ENCODE measurements around the gene OR6Y1. TPM values are rescaled to one million over a fixed set of nuclear protein-coding genes. Genes with fewer than 3 reads are reported as not detected.

Gene OR6Y1
- polyA plus RNA-seq, 1 of the 3 experiments (the other 2 are of a cell fraction) = not detected

- no peak overlapping the region for H2AFZ ChIP-seq (ENCODE audit: low read depth)
- no peaks in the 10 kb centered on the region for H3K36me3 ChIP-seq (replicated peaks in 1 of 2; ENCODE audit: control insufficient read depth in 1 of 2, insufficient read depth in 2 of 2, low read length in 1 of 2)
- TF ChIP-seq EZH2phosphoT487 (IDR thresholded peaks at IDR 0.05; ENCODE audit: borderline replicate concordance, low read depth) = no peak
- TF ChIP-seq MEF2A (IDR thresholded peaks at IDR 0.05; ENCODE audit: borderline replicate concordance, low read depth) = no peak
- no peak for TF ChIP-seq GABPA (IDR thresholded peaks at IDR 0.05; ENCODE audit: low read depth)
- TF ChIP-seq MAX (IDR thresholded peaks at IDR 0.05; ENCODE audit: low read depth) = no peak
- no peak for TF ChIP-seq YY1 (IDR thresholded peaks at IDR 0.05; ENCODE audit: low read depth)
- no peak for TF ChIP-seq NRF1 (IDR thresholded peaks at IDR 0.05; ENCODE audit: low read depth, low read length)
- TF ChIP-seq USF1 (IDR thresholded peaks at IDR 0.05; ENCODE audit: borderline replicate concordance, low read depth) = no peak
- no peak for TF ChIP-seq ELF1 (IDR thresholded peaks at IDR 0.05)
- TF ChIP-seq FOXM1 (IDR thresholded peaks at IDR 0.05; ENCODE audit: low read depth) = no peak
- no peak for TF ChIP-seq TCF12 (IDR thresholded peaks at IDR 0.05)
- no peak for TF ChIP-seq USF2 (IDR thresholded peaks at IDR 0.05; ENCODE audit: borderline replicate concordance, low read depth, low read length)
- TF ChIP-seq ZBTB33 (IDR thresholded peaks at IDR 0.05; ENCODE audit: borderline replicate concordance, low read depth) = no peak
- ChIA-PET CTCF (no interaction called here), POLR2A (no interaction called here)
- no peaks in the 10 kb centered on the region for H4K20me1 ChIP-seq (ENCODE audit: insufficient read depth)
- no peaks in the 10 kb centered on the region for H3K79me2 ChIP-seq (ENCODE audit: insufficient read depth)
- H3K27me3 ChIP-seq (ENCODE audit: insufficient read depth) = no peaks in the 10 kb centered on the region
- 3% methylated on average over 2 of the region's 2 CpGs for WGBS (ENCODE audit: low lambda C conversion rate)
- no peaks in the 10 kb centered on the region for H3K9me3 ChIP-seq
- no peak overlapping the region for H3K4me3 ChIP-seq (ENCODE audit: low read depth in 2 of 2, low read length in 1 of 2)
- no peaks in the 10 kb centered on the region for H3K4me1 ChIP-seq (ENCODE audit: control insufficient read depth in 1 of 2, insufficient read depth in 2 of 2, low read depth in 1 of 2, low read length in 1 of 2)
- H3K9me2 ChIP-seq = no peaks in the 10 kb centered on the region
- H3K4me2 ChIP-seq = no peak overlapping the region
- H3F3A ChIP-seq (replicated peaks; ENCODE audit: insufficient read depth) = no peaks in the 10 kb centered on the region
- no peak overlapping the region for H3K9ac ChIP-seq
- no peak overlapping the region for H3K27ac ChIP-seq (ENCODE audit: low read depth in 2 of 2, low read length in 1 of 2)
- DNase-seq = no peak
Observed at GRCh38 chr1:158547533-158547932, 6.7 kb downstream of the OR6Y1 start.

GRCh38 chr1:158537609-158538008 is 16.6 kb downstream of the OR6Y1 start:
- DNase-seq = no peak
- H3K4me2 ChIP-seq = peak overlapping the region; percentile 47; the same call in 1 of the 2 replicates
- H3K9me3 ChIP-seq = no peaks in the 10 kb centered on the region
- peak overlapping the region; percentile 1 to 22; a peak in 1 of 4 replicates for H3K4me3 ChIP-seq (ENCODE audit: low read depth in 2 of 2, low read length in 1 of 2)
- WGBS (ENCODE audit: low lambda C conversion rate) = 15% methylated on average over 2 of the region's 2 CpGs
- ChIA-PET CTCF (no interaction called here), POLR2A (no interaction called here)
- no peaks in the 10 kb centered on the region; the same call in 1 of the 2 replicates for H3K27me3 ChIP-seq (ENCODE audit: insufficient read depth)
- peak overlapping the region; percentile 33; the same call in 1 of the 2 replicates for H2AFZ ChIP-seq (ENCODE audit: low read depth)
- H3K27ac ChIP-seq (ENCODE audit: low read depth in 2 of 2, low read length in 1 of 2) = no peak overlapping the region
- H4K20me1 ChIP-seq (ENCODE audit: insufficient read depth) = no peaks in the 10 kb centered on the region
- no peaks in the 10 kb centered on the region for H3K4me1 ChIP-seq (ENCODE audit: control insufficient read depth in 1 of 2, insufficient read depth in 2 of 2, low read depth in 1 of 2, low read length in 1 of 2)
- no peak overlapping the region for H3K9ac ChIP-seq
- H3K36me3 ChIP-seq (replicated peaks in 1 of 2; ENCODE audit: control insufficient read depth in 1 of 2, insufficient read depth in 2 of 2, low read length in 1 of 2) = no peaks in the 10 kb centered on the region
- no peak for TF ChIP-seq EZH2phosphoT487 (IDR thresholded peaks at IDR 0.05; ENCODE audit: borderline replicate concordance, low read depth)
- TF ChIP-seq POLR2AphosphoS5 (IDR thresholded peaks at IDR 0.05; ENCODE audit: low read depth, low read length) = no peak
- TF ChIP-seq NFIC (IDR thresholded peaks at IDR 0.05; ENCODE audit: borderline replicate concordance) = no peak
- TF ChIP-seq SMC3 (IDR thresholded peaks at IDR 0.05; ENCODE audit: low read depth, low read length) = no peak
- TF ChIP-seq FOXM1 (IDR thresholded peaks at IDR 0.05; ENCODE audit: low read depth) = no peak
- TF ChIP-seq FOSL2 (IDR thresholded peaks at IDR 0.05; ENCODE audit: borderline replicate concordance, low read depth) = no peak
- no peak for TF ChIP-seq RFX5 (IDR thresholded peaks at IDR 0.05; ENCODE audit: low read length)
- no peaks in the 10 kb centered on the region for H3K9me2 ChIP-seq
- no peaks in the 10 kb centered on the region for H3K79me2 ChIP-seq (ENCODE audit: insufficient read depth)
- no peaks in the 10 kb centered on the region for H3F3A ChIP-seq (replicated peaks; ENCODE audit: insufficient read depth)
